ENCODE measurements around the gene PAFAH1B1.

PAFAH1B1 gene

GRCh38 chr17:2692781-2693135 is 99.3 kb downstream of the PAFAH1B1 start:
- no peak for TF ChIP-seq CTCF (IDR thresholded peaks at IDR 0.05; ENCODE audit: poor library complexity, severe bottlenecking)
- Histone ChIP-seq H3K4me1 (ENCODE audit: insufficient read depth, poor library complexity, severe bottlenecking) (no peaks in the 10 kb centered on the region), H3K36me3 (ENCODE audit: low read depth) (peaks cover 62% of the 10 kb centered on the region), H3K9me3 (ENCODE audit: severe bottlenecking) (no peaks in the 10 kb centered on the region), H3K27ac (ENCODE audit: poor library complexity, severe bottlenecking) (no peak overlapping the region), H3K27me3 (ENCODE audit: insufficient read depth, poor library complexity, severe bottlenecking) (no peaks in the 10 kb centered on the region), H3K4me3 (ENCODE audit: severe bottlenecking) (no peak overlapping the region)
- ATAC-seq (ENCODE audit: low read depth): no peak
- DNase-seq (ENCODE audit: low spot score): peak; percentile 27

GRCh38 chr17:2693561-2694380 is 100.3 kb downstream of the PAFAH1B1 start:
- H3K36me3 ChIP-seq (ENCODE audit: low read depth): peaks cover 70% of the 10 kb centered on the region
- H3K4me3 ChIP-seq (ENCODE audit: severe bottlenecking): no peak overlapping the region
- no peak; the same call in 2 of the 3 replicates for ATAC-seq (ENCODE audit: low read depth)
- no peaks in the 10 kb centered on the region for H3K27me3 ChIP-seq (ENCODE audit: insufficient read depth, poor library complexity, severe bottlenecking)
- no peak for TF ChIP-seq CTCF (IDR thresholded peaks at IDR 0.05; ENCODE audit: poor library complexity, severe bottlenecking)
- H3K27ac ChIP-seq (ENCODE audit: poor library complexity, severe bottlenecking): no peak overlapping the region
- H3K4me1 ChIP-seq (ENCODE audit: insufficient read depth, poor library complexity, severe bottlenecking): no peaks in the 10 kb centered on the region
- no peaks in the 10 kb centered on the region for H3K9me3 ChIP-seq (ENCODE audit: severe bottlenecking)
- peak; percentile 63 for DNase-seq (ENCODE audit: low spot score)

- ATAC-seq (ENCODE audit: low read depth): no peak
- Histone ChIP-seq H3K9me3 (ENCODE audit: severe bottlenecking) (no peaks in the 10 kb centered on the region), H3K27ac (ENCODE audit: poor library complexity, severe bottlenecking) (no peak overlapping the region), H3K36me3 (ENCODE audit: low read depth) (peaks cover 71% of the 10 kb centered on the region), H3K4me1 (ENCODE audit: insufficient read depth, poor library complexity, severe bottlenecking) (no peaks in the 10 kb centered on the region), H3K27me3 (ENCODE audit: insufficient read depth, poor library complexity, severe bottlenecking) (no peaks in the 10 kb centered on the region), H3K4me3 (ENCODE audit: severe bottlenecking) (no peak overlapping the region)
- no peak for TF ChIP-seq CTCF (IDR thresholded peaks at IDR 0.05; ENCODE audit: poor library complexity, severe bottlenecking)
- DNase-seq (ENCODE audit: low spot score): peak; percentile 39
Measured at GRCh38 chr17:2694381-2695242, 101.2 kb downstream of the PAFAH1B1 start.

GRCh38 chr17:2695243-2695960 is 101.9 kb downstream of the PAFAH1B1 start:
- peaks cover 75% of the 10 kb centered on the region for H3K36me3 ChIP-seq (ENCODE audit: low read depth)

More at GRCh38 chr17:2695243-2695960, 101.9 kb downstream of the PAFAH1B1 start:
- no peak overlapping the region for H3K27ac ChIP-seq (ENCODE audit: poor library complexity, severe bottlenecking)
- no peaks in the 10 kb centered on the region for H3K4me1 ChIP-seq (ENCODE audit: insufficient read depth, poor library complexity, severe bottlenecking)
- no peaks in the 10 kb centered on the region for H3K27me3 ChIP-seq (ENCODE audit: insufficient read depth, poor library complexity, severe bottlenecking)
- no peak for TF ChIP-seq CTCF (IDR thresholded peaks at IDR 0.05; ENCODE audit: poor library complexity, severe bottlenecking)
- H3K4me3 ChIP-seq (ENCODE audit: severe bottlenecking): no peak overlapping the region
- no peaks in the 10 kb centered on the region for H3K9me3 ChIP-seq (ENCODE audit: severe bottlenecking)
- peak; percentile 62 for DNase-seq (ENCODE audit: low spot score)
- ATAC-seq (ENCODE audit: low read depth): no peak

Data from RWPE2 (cell line).